DOHH2 (cell line): ENCODE results near the gene MTRF1.

Source experiments
- H3F3A ChIP-seq: fragments of 200-600 bp; sonication (generic), shearing (Covaris generic); 2 replicates; pipeline ENCODE4 v1.6.0; 2016; ENCODE audit warnings: antibody characterized with exemption, mild to moderate bottlenecking; ENCODE audit not compliant: control insufficient read depth, insufficient read depth
- H3K27ac ChIP-seq: fragments of 200-600 bp; sonication (generic); 2 replicates; pipeline ENCODE4 v1.5.1; 2014; ENCODE audit warnings: low read depth, mild to moderate bottlenecking, low read length, moderate library complexity
- H3K27me3 ChIP-seq: fragments of 200-600 bp; sonication (generic); 2 replicates; pipeline ENCODE4 v1.6.1; 2014; ENCODE audit warnings: mild to moderate bottlenecking, low read length, mixed read lengths; ENCODE audit not compliant: control insufficient read depth
- H3K36me3 ChIP-seq: fragments of 200-600 bp; sonication (generic); 2 replicates; pipeline ENCODE4 v1.6.1; 2014; ENCODE audit warnings: mild to moderate bottlenecking, low read length, moderate library complexity, mixed read lengths; ENCODE audit not compliant: control insufficient read depth
- H3K4me1 ChIP-seq: fragments of 200-600 bp; sonication (generic); 2 replicates; pipeline ENCODE4 v1.6.1; 2014; ENCODE audit warnings: mild to moderate bottlenecking, low read length, mixed read lengths; ENCODE audit not compliant: control insufficient read depth
- H3K4me2 ChIP-seq: fragments of 200-600 bp; sonication (generic); 2 replicates; pipeline ENCODE4 v1.6.0; 2014; ENCODE audit warnings: mild to moderate bottlenecking, low read length, moderate library complexity
- H3K4me3 ChIP-seq: fragments of 200-600 bp; sonication (generic); 2 replicates; pipeline ENCODE4 v1.5.1; 2014; ENCODE audit warnings: mild to moderate bottlenecking, low read length, mixed read lengths
- H3K79me2 ChIP-seq: fragments of 200-600 bp; sonication (generic); 2 replicates; pipeline ENCODE4 v1.6.1; 2014; ENCODE audit warnings: mild to moderate bottlenecking, low read length, mixed read lengths; ENCODE audit not compliant: control insufficient read depth
- H3K9me2 ChIP-seq: fragments of 200-600 bp; sonication (generic); replicated peaks from 2 replicates; pipeline ENCODE4 v1.6.1; 2014; ENCODE audit warnings: mild to moderate bottlenecking, low read length, mixed read lengths; ENCODE audit not compliant: control insufficient read depth
- H3K9me3 ChIP-seq: fragments of 200-600 bp; sonication (generic); 2 replicates; pipeline ENCODE4 v1.6.1; 2014; ENCODE audit warnings: antibody characterized with exemption, low read length, mixed read lengths; ENCODE audit not compliant: control insufficient read depth, insufficient read depth
- H4K20me1 ChIP-seq: fragments of 200-600 bp; sonication (generic); 2 replicates; pipeline ENCODE4 v1.6.0; 2014; ENCODE audit warnings: low read depth, mild to moderate bottlenecking, antibody characterized with exemption, low read length, moderate library complexity; ENCODE audit not compliant: control insufficient read depth, insufficient read depth
- CTCF ChIP-seq: fragments of 200-600 bp; sonication (generic); IDR thresholded peaks from one replicate; pipeline ENCODE4 v1.5.1; 2014; ENCODE audit warnings: antibody characterized with exemption, mild to moderate bottlenecking, low read depth, low read length; ENCODE audit not compliant: poor library complexity, severe bottlenecking
- EZH2phosphoT487 ChIP-seq: fragments of 200-600 bp; sonication (generic); IDR thresholded peaks from 2 replicates; pipeline ENCODE4 v1.6.1; 2017; ENCODE audit warnings: borderline replicate concordance, mild to moderate bottlenecking, antibody characterized with exemption, low read length, moderate library complexity, mixed read lengths

MTRF1 gene

DNA sequence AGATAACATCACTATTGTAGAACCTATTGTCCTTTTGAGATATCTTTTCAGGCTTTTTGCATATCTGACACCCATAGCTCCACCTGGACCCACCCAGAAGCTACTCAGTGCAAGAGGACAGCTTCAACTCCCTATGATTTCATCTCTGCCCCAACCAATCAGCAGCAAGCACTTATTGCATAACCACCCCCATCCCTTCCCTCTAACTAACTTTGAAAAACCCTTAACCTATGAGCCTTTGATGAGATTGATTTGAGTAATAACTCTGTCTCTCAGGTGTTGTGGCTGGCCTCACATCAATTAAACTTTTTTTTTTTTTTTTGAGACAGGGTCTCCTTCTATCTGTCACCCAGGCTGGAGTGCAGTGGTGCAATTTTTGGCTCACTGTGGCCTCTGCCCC lies 13.4 kb upstream of the MTRF1 start:
- no peaks in the 10 kb centered on the region for H3K27me3 ChIP-seq

DNA sequence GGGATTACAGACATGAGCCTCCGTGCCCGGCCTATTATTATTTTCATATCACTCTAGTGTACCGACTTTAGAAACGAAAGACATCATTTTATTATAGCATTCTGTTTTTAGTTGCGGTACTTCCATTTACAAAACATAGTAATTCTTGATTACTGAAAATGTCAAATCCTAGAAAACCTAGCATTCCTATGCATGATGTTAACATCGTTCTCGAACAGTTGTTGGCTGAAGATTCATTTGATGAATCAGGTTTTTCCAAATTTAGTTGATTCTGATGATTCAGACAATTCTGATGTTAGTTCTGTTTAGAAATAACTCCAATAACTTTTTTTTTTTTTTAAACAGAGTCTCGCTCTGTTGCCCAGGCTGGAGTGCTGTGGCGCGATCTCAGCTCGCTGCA lies 11.5 kb upstream of the MTRF1 start:
- TF ChIP-seq CTCF (no peak), EZH2phosphoT487 (no peak)
- H3K4me3 ChIP-seq, result no peak overlapping the region

More for the DNA sequence above, 13.4 kb upstream of the MTRF1 start:
- H3K4me1 ChIP-seq, result peaks cover 9% of the 10 kb centered on the region
- H3K4me3 ChIP-seq, result no peak overlapping the region
- H3K4me2 ChIP-seq, result no peak overlapping the region
- H3K9me2 ChIP-seq, result no peaks in the 10 kb centered on the region
- no peaks in the 10 kb centered on the region for H3K36me3 ChIP-seq
- H3K9me3 ChIP-seq, result no peaks in the 10 kb centered on the region
- H3K27ac ChIP-seq, result no peak overlapping the region
- no peaks in the 10 kb centered on the region for H3F3A ChIP-seq
- H3K79me2 ChIP-seq, result no peaks in the 10 kb centered on the region
- no peaks in the 10 kb centered on the region for H4K20me1 ChIP-seq
- no peak for TF ChIP-seq EZH2phosphoT487

DNA sequence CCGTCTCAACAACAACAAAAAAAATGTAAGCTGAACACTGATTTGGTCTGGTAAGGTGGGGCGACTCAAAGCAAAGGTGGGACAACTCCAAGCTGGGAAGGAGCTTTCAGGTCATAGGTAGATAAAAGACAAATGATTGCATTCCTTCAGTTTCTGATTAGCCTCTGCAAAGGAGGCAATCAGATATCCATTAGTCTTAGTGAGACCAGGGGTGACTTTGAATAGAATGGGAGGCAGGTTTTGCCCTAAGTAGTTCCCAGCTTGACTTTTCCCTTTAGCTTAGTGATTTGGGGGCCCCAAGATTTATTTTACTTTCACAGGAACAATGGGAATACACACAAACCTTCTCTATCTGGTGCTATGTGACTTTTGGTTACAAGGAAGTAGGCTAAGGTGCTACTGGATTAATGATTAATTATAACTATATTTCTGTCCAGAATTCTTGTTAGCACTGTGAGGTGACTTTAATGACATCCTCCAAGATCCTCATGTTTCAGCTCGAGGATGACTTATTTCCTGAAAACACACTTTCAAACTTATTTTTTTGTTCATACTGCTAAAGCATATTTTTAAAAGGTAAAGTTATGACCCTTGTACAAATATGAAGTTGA lies 10.6 kb upstream of the MTRF1 start:
- 0 out of 2 replicates have a peak, but pooled peaks cover 3% of the 10 kb centered on the region for H3K36me3 ChIP-seq
- TF ChIP-seq CTCF, result no peak
- TF ChIP-seq EZH2phosphoT487, result no peak
- no peaks in the 10 kb centered on the region for H3K79me2 ChIP-seq
- no peak overlapping the region for H3K4me2 ChIP-seq
- H3K4me3 ChIP-seq, result no peak overlapping the region
- H3K9me3 ChIP-seq, result peaks cover 10% of the 10 kb centered on the region; the same call in 1 of the 2 replicates
- H3K4me1 ChIP-seq, result peaks cover 16% of the 10 kb centered on the region
- H3K27ac ChIP-seq, result no peak overlapping the region
- no peaks in the 10 kb centered on the region for H3K27me3 ChIP-seq
- H3K9me2 ChIP-seq, result no peaks in the 10 kb centered on the region
- H4K20me1 ChIP-seq, result no peaks in the 10 kb centered on the region
- no peaks in the 10 kb centered on the region for H3F3A ChIP-seq

More for the DNA sequence above, 11.5 kb upstream of the MTRF1 start:
- no peaks in the 10 kb centered on the region for H3K79me2 ChIP-seq
- H3K9me3 ChIP-seq, result peaks cover 5% of the 10 kb centered on the region; the same call in 1 of the 2 replicates
- no peaks in the 10 kb centered on the region for H3F3A ChIP-seq
- peaks cover 16% of the 10 kb centered on the region for H3K4me1 ChIP-seq
- no peaks in the 10 kb centered on the region for H4K20me1 ChIP-seq
- no peak overlapping the region for H3K4me2 ChIP-seq
- no peaks in the 10 kb centered on the region for H3K27me3 ChIP-seq
- no peak overlapping the region for H3K27ac ChIP-seq
- H3K36me3 ChIP-seq, result 0 out of 2 replicates have a peak, but pooled peaks cover 3% of the 10 kb centered on the region
- no peaks in the 10 kb centered on the region for H3K9me2 ChIP-seq
